Astrocyte of the cerebellum (primary cell): Measurements from ENCODE around the gene IRF2.

ENCODE experiments used
- DNase-seq: peaks from one replicate; pipeline ENCODE4 v3.0.0-alpha.2; 2011; ENCODE audit warnings: low read depth
- H3K4me3 ChIP-seq: 2 replicates; pipeline ENCODE4 v1.5.1; 2011; ENCODE audit warnings: mild to moderate bottlenecking, low read depth, low read length, moderate library complexity
- in situ Hi-C: cut with HindIII; loops from 2 replicates; pipeline ENCODE4 v1.10.0; 2017; ENCODE audit warnings: low sequenced_read_pairs
- TF ChIP-seq, protein P1 (sequence below): IDR thresholded peaks from 2 replicates; pipeline ENCODE4 v1.5.1; 2012; ENCODE audit warnings: low read length, low read depth, moderate library complexity, mild to moderate bottlenecking; ENCODE audit errors: missing control alignments

The IRF2 gene

GRCh38 chr4:184422378-184422777 is 52.0 kb downstream of the IRF2 start:
- no peak for DNase-seq
- TF ChIP-seq, protein P1, sequence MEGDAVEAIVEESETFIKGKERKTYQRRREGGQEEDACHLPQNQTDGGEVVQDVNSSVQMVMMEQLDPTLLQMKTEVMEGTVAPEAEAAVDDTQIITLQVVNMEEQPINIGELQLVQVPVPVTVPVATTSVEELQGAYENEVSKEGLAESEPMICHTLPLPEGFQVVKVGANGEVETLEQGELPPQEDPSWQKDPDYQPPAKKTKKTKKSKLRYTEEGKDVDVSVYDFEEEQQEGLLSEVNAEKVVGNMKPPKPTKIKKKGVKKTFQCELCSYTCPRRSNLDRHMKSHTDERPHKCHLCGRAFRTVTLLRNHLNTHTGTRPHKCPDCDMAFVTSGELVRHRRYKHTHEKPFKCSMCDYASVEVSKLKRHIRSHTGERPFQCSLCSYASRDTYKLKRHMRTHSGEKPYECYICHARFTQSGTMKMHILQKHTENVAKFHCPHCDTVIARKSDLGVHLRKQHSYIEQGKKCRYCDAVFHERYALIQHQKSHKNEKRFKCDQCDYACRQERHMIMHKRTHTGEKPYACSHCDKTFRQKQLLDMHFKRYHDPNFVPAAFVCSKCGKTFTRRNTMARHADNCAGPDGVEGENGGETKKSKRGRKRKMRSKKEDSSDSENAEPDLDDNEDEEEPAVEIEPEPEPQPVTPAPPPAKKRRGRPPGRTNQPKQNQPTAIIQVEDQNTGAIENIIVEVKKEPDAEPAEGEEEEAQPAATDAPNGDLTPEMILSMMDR, result no peak
- in situ Hi-C loops, result no loop called here
- no peak overlapping the region for H3K4me3 ChIP-seq

DNA sequence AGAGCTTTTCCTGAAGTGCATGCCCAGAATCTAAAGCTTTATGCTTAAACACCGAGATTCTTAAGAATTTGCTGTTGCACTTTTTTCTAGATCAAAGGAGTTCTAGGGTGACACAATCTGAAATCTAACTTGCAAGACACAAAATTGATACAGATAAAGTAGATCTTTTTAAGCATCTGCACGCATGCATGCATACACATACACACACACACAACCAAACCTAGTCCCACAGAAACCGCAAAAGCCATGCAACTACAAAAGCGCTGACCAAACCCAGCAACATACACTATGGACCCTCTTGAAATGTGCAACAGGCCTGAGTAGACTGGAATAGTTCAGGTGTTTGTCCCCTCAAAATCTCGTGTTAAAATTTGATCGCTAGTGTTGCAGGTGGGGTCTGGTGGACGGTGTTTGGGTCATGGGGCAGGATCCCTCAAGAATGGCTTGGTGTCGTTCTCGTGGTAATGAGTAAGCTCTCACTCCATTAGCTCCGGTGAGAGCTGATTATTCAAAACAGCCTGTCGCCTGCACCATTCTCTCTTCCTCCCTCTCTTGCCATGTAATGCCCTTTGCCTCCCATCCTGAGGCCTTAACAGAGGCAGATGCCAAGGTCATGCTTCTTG is 52.7 kb downstream of the IRF2 start:
- TF ChIP-seq, protein P1, result no peak
- no peak for DNase-seq
- in situ Hi-C loops, result no loop called here
- no peak overlapping the region for H3K4me3 ChIP-seq

DNA sequence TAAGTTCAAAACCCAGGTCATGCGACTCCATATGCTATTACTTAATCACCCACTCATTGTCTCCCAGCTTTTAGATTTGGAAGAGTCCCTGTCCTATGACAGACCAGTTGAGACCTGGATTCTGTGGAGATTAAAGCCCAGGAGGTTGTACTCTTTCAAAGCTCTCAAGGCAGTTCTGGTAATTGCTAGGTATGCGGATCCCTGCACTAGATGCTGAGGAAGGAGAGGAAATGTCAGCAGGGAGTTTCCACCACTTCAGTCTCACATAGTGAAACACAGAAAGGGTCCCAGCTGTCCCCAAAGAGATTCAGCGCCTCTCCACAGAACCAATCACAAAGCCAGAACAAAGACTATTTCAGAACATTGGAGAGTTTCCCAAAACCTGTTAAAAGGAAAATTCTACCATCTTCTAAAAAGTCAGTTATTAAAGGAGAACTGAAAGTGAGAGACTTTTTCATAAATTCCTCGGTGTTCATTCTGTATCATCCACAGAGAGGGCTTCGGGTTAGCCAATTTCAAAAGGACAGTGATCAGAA is 53.4 kb downstream of the IRF2 start:
- in situ Hi-C loops, result no loop called here
- DNase-seq, result no peak
- H3K4me3 ChIP-seq, result no peak overlapping the region
- TF ChIP-seq, protein P1, result no peak

DNA sequence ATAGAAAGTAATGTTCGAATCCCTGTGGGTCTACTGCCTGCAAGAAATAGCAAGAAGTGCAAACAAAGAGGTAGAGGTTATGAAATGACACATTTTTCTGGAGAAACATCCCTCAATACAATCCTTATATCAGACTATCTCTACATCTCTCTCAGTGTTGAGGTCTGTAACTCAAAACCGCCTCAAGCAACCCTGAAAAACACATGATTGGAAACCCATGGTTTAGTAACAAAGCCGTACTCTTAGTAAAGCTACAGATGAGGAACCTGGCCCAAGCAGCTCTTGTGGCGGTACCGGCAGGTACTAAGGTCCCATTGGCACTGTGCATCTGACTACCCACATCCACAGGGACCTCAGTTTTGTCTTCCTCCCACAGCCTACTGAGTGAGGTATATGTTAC is 53.9 kb downstream of the IRF2 start:
- TF ChIP-seq, protein P1, result no peak
- H3K4me3 ChIP-seq, result no peak overlapping the region
- in situ Hi-C loops, result no loop called here
- DNase-seq, result no peak

GRCh38 chr4:184419976-184420375 is 54.4 kb downstream of the IRF2 start:
- in situ Hi-C loops, result no loop called here

DNA sequence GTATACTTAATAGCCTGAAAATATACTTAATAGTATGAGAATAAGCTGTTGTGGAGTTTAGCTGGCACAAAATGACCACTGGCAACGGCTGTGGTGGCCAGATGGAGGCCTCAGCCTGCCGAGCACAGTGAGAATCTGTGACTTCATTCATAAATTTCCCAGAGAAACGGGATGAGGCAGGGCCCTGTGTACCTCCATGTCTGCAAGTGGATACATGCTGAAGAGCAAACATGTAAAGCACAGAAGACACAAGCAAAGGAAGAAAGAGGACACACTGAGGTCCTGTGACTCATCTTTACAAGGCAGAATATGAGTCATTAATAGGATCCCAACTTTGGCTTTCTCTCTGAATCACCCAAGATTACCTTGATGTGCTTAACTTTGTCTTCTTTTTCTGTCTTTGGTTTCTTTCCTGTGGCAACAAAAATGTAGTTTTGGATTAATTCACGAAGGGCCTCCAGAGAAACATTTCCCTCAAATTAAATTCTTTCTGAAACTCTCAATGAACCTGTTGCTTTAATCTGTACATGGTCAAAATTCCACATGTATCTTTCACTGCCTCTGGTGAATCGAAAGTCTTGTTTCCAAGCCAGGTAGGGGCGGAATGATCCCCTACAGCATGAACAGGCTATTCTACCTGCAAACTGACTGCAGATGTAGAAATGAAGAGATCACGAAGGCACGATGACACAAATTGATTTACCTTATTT is 56.4 kb downstream of the IRF2 start:
- TF ChIP-seq, protein P1, result no peak
- peak; percentile 42 for DNase-seq
- in situ Hi-C loops, result no loop called here
- no peak overlapping the region for H3K4me3 ChIP-seq

More at GRCh38 chr4:184419976-184420375, 54.4 kb downstream of the IRF2 start:
- no peak overlapping the region for H3K4me3 ChIP-seq
- no peak for DNase-seq
- TF ChIP-seq, protein P1, result no peak
